CD1c-positive myeloid dendritic cell (primary cell): ENCODE measurements around the gene SHISAL2B.
A peak's percentile ranks its signal among the peaks of the same experiment; 100 is the strongest.
"Not testable (repeated sequence)": the region's sequence is repeated elsewhere in the genome, so short reads cannot be mapped to it uniquely, and the experiment has no call there.

Experiments
- DNase-seq: peaks from one replicate; pipeline ENCODE4 v3.0.0-alpha.2; 2016; ENCODE audit errors: extremely low spot score

The SHISAL2B gene

DNA sequence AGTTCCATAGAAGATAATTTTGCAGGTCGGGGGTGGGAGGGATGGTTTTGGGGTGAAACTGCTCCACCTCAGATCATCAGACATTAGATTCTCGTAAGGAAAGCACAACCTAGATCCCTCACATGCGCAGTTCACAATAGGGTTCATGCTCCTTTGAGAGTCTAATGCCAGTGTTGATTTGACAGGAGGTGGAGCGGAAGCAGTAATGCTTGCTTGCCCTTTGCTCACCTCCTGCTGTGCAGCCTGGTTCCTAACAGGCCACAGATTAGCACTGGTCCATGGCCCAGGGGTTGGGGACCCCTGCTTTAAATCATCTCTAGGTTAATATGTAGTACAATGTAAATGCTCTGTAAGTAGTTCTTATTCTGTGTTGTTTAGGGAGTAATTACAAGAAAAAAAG, 10.5 kb downstream of the SHISAL2B start:
- DNase-seq: no peak

DNA sequence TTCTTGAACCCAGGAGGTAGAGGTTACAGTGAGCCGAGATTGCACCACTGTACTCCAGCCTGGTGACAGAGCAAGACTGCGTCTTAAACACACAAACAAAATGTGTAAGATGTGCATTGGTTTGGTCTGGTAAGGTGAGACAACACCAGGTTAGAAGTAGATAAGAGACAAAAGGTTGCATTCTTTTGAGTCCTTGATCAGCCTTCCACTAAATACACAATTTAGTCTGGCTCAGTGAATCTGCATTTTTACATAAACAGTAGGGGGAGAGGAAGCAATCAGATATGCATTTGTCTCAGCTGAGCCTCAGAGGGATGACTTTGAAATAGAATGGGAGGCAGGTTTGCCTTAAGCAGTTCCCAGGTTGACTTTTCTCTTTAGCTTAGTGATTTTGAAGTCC, 15.8 kb downstream of the SHISAL2B start:
- DNase-seq: not testable (repeated sequence)

DNA sequence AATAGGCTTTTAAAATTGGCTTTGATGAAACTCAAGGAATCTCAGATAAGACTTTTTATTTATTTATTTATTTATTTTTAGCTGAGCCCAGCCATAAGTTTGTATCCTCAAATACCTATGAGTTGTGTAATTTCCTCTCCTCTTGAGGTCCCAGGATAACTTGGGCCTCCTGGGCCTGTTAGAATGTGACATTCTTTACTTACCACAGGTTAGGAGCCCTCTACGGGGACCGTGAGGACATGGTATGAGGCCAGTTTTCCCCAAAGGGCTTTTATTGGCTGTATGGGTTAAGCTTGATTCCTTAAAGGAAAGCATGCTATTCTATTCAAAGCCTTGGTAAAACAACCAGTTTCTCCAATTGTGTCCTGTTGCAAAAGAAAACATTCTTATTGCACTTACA, 16.9 kb downstream of the SHISAL2B start:
- no peak for DNase-seq

DNA sequence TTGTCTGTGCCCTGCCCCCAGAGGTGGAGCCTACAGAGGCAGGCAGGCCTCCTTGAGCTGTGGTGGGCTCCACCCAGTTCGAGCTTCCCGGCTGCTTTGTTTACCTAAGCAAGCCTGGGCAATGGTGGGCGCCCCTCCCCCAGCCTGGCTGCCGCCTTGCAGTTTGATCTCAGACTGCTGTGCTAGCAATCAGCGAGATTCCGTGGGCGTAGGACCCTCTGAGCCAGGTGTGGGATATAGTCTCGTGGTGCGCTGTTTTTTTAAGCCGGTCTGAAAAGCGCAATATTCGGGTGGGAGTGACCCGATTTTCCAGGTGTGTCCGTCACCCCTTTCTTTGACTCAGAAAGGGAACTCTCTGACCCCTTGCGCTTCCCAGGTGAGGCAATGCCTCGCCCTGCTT, 24.2 kb downstream of the SHISAL2B start:
- DNase-seq: not testable (repeated sequence)

DNA sequence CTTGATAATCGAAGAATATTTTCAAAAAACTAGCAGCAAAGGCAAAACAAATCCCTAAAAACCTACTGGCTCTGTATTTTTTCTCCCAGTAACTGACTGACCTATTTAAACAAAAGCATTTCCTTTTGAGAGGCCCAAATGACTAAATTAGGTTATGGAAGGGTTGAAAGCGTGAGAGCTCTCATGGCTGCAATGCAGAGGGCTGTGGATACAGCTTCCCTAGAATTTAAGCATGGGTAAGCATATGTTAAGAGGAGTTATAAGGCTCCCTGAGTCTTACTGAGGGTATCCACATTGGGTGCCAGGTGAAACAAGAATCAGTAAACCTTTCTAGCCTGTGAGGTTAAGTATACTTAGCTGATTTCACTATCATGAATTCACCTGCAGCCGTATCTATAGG, 32.3 kb downstream of the SHISAL2B start:
- DNase-seq: no peak

DNA sequence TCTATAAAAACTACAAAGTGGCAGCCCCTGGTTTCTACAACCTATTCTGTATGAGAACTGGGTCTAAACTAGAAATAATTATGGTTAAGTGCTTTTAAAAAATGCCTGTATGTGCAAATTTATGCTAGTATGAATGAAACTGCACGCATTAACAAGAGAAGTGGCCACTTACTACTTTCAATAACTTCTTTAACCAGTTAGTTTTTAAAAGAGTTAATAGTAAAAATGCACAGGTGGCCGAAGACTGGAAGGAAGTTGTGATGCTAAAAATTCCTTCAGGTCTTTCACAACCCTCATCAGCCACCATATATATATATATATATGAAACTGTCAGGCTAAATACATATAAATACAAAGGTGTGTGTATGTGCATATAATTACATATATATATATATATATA, 36.8 kb downstream of the SHISAL2B start:
- no peak for DNase-seq

DNA sequence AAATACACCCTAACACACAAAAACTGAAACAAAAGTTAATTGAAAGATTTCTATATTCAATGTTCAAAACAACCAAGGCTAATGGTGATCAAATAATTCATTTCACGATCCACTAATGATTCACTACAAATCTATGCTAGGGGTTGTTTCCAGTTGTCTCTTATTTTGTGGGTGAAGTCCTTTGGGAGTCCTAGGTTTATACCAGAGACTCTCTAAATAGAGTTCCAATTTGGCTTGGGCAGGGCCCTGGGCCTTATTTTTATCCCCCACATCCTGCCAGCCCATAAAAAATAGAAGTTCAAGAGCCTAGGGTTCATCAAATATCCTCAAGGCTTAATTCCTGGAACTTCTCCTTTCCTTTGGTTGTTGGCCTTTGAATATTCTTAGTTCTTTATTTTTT, 52.1 kb downstream of the SHISAL2B start:
- no peak for DNase-seq

DNA sequence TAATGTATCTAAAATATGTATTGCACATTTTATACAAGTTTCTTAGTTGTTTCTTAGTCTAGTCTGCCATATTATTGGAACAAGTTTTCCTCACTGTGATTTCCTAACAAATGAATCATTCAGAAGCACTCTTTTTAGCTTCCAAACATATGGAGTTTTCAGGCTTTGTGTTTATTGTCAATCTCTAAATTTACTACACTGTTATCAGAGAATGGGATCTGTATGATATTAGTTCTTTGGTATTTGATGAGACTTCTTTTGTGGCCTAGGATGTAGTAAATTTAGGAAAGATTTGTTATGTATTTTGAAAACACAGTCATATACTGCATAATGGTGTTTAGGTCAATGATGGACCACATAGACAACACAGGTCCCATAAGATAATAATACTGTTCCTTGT, 52.5 kb downstream of the SHISAL2B start:
- no peak for DNase-seq

DNA sequence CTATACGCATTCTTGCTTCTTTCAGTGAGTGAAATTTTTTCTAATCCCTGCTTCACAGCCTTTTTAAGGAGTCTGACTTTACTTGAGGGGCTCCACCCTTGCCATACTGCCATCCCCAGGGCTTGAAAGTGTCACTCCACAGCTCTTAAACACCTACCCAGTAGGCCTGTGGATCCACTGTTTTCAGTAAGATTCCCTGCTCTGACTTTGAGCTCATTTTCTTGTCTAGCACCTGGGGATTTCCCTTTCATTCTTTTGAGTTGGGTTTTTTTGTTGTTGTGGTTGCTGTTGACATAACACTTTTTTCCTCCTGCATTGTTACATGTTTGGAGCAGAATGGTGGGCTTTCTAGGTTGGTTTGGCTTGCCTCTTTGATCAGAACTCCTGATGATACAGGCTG, 54.6 kb downstream of the SHISAL2B start:
- no peak for DNase-seq

DNA sequence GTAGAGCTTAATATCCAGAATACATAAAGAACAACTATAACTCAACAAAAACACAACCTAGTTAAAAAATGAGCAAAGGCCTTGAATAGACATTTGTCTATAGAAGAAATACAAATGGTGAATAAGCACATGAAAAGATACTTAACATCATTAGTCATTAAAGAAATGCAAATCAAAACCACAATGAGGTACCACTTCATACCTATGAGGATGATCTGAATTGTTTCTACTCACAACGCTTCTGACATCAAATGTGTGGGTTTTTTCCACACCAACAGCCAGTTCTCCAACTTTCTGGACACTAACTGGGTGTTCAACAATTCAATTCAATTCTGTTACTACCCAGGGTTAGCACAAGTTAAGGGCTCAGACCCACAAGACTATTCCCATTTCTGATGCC, 56.1 kb downstream of the SHISAL2B start:
- DNase-seq: no peak

DNA sequence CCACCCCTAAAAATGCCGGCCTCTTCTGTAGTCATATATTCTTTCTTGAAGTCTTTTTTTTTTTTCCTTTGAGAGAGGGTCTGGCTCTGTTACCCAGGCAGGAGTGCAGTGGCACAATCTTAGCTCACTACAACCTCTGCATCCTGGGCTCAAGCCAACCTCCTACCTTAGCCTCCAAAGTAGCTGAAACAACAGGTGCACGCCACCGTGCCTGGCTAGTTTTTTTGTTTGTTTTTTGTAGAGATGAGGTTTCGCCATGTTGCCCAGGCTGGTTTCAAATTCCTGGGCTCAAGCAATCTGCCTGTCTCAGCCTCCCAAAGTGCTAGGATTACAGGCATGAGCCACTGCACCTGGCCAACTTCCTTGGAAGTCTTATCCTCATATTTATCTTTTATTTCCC, 59.1 kb downstream of the SHISAL2B start:
- DNase-seq: no peak

DNA sequence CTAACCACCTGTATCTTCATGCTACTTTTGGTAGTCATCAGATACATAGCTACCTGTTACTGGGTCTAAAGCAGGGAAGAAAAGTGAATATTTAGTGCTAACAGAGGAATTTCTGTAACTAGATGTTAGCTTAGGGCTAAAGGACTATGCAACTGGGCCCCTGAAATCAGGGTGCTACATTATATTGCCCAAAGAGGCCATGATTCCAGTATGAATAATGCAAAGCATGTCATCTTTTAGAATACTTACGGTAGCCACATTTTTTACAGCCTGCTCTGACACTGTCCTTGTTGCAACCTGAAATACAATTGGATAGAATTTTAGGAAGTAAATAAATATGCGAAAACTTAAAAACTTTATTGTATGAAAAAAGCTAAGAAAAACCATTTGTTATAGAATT, 63.8 kb downstream of the SHISAL2B start:
- DNase-seq: no peak

DNA sequence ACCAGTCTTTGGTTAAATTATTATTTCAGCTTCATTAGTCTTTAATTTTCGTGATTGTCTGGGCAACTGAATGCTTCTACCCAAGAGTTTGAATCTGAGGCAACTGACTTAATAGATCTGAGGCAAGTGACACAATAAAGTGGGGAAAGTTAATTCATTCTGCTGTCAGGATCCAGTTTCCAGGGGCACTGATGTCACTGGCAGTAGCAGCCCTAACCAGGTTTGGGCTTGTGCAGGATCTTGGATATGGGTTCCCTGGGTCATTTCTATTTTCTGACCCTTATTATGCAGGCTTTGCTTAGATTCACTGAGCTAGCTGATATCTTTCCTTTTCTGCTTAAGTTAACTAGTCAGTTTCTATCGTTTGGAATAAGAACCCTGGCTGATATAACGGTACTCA, 68.6 kb downstream of the SHISAL2B start:
- DNase-seq: no peak

DNA sequence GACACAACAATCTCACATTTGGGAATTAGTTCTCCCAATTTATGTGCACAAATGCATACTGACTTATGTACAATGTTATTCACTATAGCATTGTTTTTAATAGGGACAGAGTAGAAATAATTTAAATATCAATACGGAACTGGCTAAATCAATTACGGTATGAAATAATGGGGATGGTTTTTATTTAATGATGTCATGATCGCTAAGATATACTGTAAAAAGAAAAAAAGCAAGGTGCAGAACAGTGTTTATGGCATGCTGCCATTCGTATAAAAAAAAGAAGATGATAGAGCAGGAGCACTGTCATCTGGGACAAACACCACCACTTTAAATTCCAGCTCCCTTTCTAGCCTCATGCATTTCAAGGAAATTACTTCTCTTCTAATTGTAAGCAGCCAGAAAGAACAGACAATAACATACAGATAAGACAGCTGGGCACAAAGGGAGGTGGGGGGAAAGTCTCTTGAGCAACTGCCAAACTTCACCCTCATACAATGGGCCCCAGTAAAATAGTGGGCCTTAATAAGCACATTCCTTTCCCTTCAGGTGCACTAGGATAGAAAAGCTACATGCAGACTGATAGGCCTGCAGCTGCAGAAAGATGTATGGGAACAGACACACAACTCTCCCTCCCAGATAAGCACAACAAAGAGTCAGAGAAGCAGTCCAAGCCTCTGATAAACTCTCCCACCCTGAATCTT, 69.8 kb downstream of the SHISAL2B start:
- DNase-seq: no peak

DNA sequence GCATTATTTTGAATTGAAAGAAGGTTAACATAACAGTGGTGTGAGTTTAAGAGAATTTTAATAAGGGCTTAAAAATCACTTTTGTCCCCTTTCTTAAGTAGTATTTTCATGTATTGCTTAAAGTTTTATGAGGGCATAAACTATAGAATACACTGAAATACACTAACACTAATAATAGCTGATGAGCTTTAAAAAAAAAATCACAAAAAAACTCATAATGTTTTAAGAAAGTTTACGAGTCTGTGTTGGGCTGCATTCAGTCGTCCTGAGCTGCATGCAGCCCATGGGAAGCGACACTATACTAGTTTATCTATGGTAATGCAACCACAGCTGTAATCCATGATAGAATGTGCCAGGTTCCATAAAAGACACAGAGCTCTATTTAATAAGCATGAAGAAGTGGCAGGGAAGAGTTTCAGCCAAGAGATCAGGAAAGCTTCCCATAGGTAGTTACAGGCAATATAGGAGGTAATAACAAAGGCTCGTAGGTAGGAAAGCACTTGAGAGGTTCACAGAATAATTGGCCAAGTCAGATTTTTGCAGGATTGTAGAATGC, 73.7 kb downstream of the SHISAL2B start:
- no peak for DNase-seq

DNA sequence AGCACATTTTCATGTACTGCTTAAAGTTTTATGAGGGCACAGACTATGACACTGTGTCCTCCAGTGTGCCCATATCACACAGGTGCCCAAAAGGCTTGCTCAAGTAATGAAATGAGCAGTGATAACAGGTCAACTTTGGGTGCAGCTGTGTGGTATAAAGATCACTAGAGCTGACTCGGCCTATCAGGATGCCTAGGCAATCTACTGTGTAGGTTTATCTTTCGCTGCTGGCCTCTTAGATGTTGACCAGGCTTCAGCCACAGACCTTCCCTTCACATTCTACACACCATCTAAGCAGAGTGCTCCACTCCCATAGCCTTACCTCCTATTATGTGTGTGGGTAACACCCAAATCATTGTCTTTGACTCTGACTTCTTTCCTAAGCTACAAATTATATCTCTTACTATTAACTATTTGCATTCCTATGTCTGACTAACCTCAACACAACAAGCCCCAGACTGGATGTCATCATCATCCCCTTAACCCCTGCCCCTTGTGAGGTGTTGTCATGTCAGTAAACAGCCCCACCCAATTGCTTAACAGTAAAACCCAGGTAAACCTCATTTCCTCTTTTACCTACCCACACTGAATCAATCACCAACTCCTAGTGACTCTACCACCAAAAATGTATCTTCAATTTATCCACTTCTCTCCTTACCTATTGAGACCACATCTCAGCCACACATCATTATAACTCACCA, 75.7 kb downstream of the SHISAL2B start:
- no peak for DNase-seq

DNA sequence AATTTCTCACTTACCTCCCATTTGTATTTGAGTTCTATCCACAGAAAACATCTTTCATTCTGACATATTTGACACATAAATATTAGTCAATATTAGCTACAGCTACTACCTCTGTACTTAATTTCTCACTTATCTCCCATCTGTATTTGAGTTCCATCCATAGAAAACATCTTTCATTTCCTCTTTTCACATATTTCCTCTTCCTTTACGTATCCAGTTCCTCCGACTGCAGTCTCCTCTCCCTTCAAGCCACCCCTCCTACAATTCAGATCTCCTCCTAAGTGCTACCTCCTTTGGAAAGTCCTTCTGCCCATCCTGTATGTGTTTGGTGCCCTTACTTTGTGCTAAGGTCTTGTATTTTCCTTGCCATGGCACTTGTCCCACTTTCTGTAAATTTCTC, 76.6 kb downstream of the SHISAL2B start:
- peak; percentile 52 for DNase-seq
